Caco-2 (cell line): ENCODE measurements around the gene ZNRF2. TPM values are rescaled to one million over a fixed set of nuclear protein-coding genes. Genes with fewer than 3 reads are reported as not detected.

Experiments used
- BruUV-seq: library from RNA; stranded (reverse); fragments of 400-500 nt; replicated peaks from 2 replicates; lab custom pipeline; 2021; lab: Mats Ljungman, UMichigan
- CTCF ChIA-PET: fragments of 300-600 bp; sonication (Branson Sonifier 250); formaldehyde crosslinking; loops from one replicate; lab custom pipeline; 2022; ENCODE audit warnings: antibody characterized with exemption; lab: Charles Lee
- POLR2A ChIA-PET: fragments of 300-600 bp; sonication (Branson Sonifier 250); formaldehyde crosslinking; loops from one replicate; lab custom pipeline; 2022; ENCODE audit warnings: antibody characterized with exemption; lab: Charles Lee
- DNase-seq, 2 experiments: peaks; one replicate each; pipeline versions ENCODE4 v3.0.0 to v3.0.0-alpha.2; 2020 to 2022
- H3K27me3 ChIP-seq: replicated peaks from 2 replicates; pipeline ENCODE4 v1.6.0; 2011; ENCODE audit warnings: low read length; ENCODE audit not compliant: control insufficient read depth, insufficient read depth
- H3K36me3 ChIP-seq: 2 replicates; pipeline ENCODE4 v1.5.1; 2011; ENCODE audit warnings: low read length; ENCODE audit not compliant: control insufficient read depth, insufficient read depth
- H3K4me1 ChIP-seq: fragments of 250-450 bp; sonication (Bioruptor Pico); 2 replicates; pipeline ENCODE4 v1.5.1; 2020; ENCODE audit warnings: mild to moderate bottlenecking
- H3K4me3 ChIP-seq: 2 replicates; pipeline ENCODE4 v1.5.1; 2011; ENCODE audit warnings: low read depth, mild to moderate bottlenecking, control low read depth, low read length
- H3K9me3 ChIP-seq: fragments of 250-450 bp; sonication (Bioruptor Pico); 2 replicates; pipeline ENCODE4 v1.5.1; 2020; ENCODE audit warnings: mild to moderate bottlenecking, moderate library complexity
- H3K27ac Mint-ChIP-seq: one replicate; pipeline ENCODE4 v1.8.0; 2022; ENCODE audit warnings: mixed read lengths; ENCODE audit not compliant: unreplicated experiment
- H3K27me3 Mint-ChIP-seq: one replicate; pipeline ENCODE4 v1.8.0; 2022; ENCODE audit warnings: mixed read lengths; ENCODE audit not compliant: insufficient read depth, unreplicated experiment
- H3K36me3 Mint-ChIP-seq: one replicate; pipeline ENCODE4 v1.8.0; 2022; ENCODE audit warnings: mild to moderate bottlenecking, mixed read lengths; ENCODE audit not compliant: insufficient read depth, unreplicated experiment
- H3K4me1 Mint-ChIP-seq: one replicate; pipeline ENCODE4 v1.8.0; 2022; ENCODE audit warnings: low read depth, mixed read lengths; ENCODE audit not compliant: unreplicated experiment
- H3K4me3 Mint-ChIP-seq: one replicate; pipeline ENCODE4 v1.8.0; 2022; ENCODE audit warnings: mild to moderate bottlenecking, moderate library complexity, mixed read lengths; ENCODE audit not compliant: unreplicated experiment
- H3K9me3 Mint-ChIP-seq: one replicate; pipeline ENCODE4 v1.8.0; 2022; ENCODE audit warnings: mixed read lengths; ENCODE audit not compliant: unreplicated experiment
- intact Hi-C: fragments of 100-400 bp; cut with micrococcal nuclease; formaldehyde crosslinking; loops from one replicate; pipeline ENCODE4 v1.10.0; 2022; ENCODE audit not compliant: unreplicated experiment
- total RNA-seq: library from RNA; stranded (reverse); gene quantifications from 2 replicates; pipeline ENCODE4 v1.2.3, GENCODE V29; 2022
- TF ChIP-seq, protein P1 (sequence below), 2 experiments: fragments of 200-600 bp in 1 of 2; IDR thresholded peaks; 1 replicate in 1 of 2; 2 replicates in 1 of 2; pipeline versions ENCODE4 v1.5.1 to v1.8.0; 2011 to 2022; ENCODE audit warnings: antibody characterized with exemption in 1 of 2, control low read depth in 1 of 2, inconsistent platforms in 1 of 2, low read depth in 1 of 2, low read length in 1 of 2, mild to moderate bottlenecking in 1 of 2, moderate library complexity in 1 of 2; ENCODE audit not compliant: insufficient read depth in 1 of 2, severe bottlenecking in 1 of 2, unreplicated experiment in 1 of 2

The ZNRF2 gene
- total RNA-seq, 1 experiment from 2014 or later = 9.0 TPM

- ChIA-PET POLR2A (no interaction called here), CTCF (no interaction called here)
- Histone ChIP-seq H3K36me3 (no peaks in the 10 kb centered on the region), H3K27me3 (no peaks in the 10 kb centered on the region), H3K4me1 (no peaks in the 10 kb centered on the region), H3K4me3 (no peak overlapping the region), H3K9me3 (no peaks in the 10 kb centered on the region)
- H3K27me3 Mint-ChIP-seq = no peaks in the 10 kb centered on the region
- TF ChIP-seq, protein P1, sequence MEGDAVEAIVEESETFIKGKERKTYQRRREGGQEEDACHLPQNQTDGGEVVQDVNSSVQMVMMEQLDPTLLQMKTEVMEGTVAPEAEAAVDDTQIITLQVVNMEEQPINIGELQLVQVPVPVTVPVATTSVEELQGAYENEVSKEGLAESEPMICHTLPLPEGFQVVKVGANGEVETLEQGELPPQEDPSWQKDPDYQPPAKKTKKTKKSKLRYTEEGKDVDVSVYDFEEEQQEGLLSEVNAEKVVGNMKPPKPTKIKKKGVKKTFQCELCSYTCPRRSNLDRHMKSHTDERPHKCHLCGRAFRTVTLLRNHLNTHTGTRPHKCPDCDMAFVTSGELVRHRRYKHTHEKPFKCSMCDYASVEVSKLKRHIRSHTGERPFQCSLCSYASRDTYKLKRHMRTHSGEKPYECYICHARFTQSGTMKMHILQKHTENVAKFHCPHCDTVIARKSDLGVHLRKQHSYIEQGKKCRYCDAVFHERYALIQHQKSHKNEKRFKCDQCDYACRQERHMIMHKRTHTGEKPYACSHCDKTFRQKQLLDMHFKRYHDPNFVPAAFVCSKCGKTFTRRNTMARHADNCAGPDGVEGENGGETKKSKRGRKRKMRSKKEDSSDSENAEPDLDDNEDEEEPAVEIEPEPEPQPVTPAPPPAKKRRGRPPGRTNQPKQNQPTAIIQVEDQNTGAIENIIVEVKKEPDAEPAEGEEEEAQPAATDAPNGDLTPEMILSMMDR (IDR thresholded peaks at IDR 0.05; ENCODE audit: insufficient read depth in 1 of 2, low read depth in 1 of 2, low read length in 1 of 2, severe bottlenecking in 1 of 2, unreplicated experiment in 1 of 2) = no peak
- no TSS peak for BruUV-seq
- H3K4me3 Mint-ChIP-seq = no peak overlapping the region
- intact Hi-C loops = no loop called here
- H3K9me3 Mint-ChIP-seq = no peaks in the 10 kb centered on the region
- no peak overlapping the region for H3K27ac Mint-ChIP-seq
- peaks cover 7% of the 10 kb centered on the region for H3K4me1 Mint-ChIP-seq
- no peaks in the 10 kb centered on the region for H3K36me3 Mint-ChIP-seq
- DNase-seq = no peak
Observed at GRCh38 chr7:30312178-30312577, 27.8 kb downstream of the ZNRF2 start.

DNA sequence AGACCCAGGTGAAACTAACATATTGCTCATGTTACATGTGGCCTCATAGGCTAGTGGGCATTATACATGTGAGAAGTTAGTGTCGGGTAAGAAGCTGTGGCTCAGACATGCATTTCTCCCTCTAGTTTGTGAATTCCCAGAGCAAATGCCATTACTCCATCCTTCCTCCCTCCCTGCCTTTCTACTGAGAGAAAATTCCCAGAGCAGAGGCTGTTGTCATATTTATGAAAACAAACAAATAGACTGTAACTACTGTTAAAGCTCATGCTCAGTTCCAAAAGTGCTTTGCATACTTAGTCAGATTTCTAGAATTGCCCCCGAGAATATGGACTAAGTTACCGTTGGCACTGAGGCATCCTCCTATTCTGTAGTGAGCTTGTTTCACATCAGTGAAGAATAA is 29.0 kb downstream of the ZNRF2 start:
- Histone ChIP-seq H3K4me3 (no peak overlapping the region), H3K36me3 (no peaks in the 10 kb centered on the region), H3K27me3 (no peaks in the 10 kb centered on the region), H3K9me3 (no peaks in the 10 kb centered on the region), H3K4me1 (no peaks in the 10 kb centered on the region)
- ChIA-PET CTCF (no interaction called here), POLR2A (no interaction called here)
- intact Hi-C loops = no loop called here
- no peak for DNase-seq
- H3K9me3 Mint-ChIP-seq = no peaks in the 10 kb centered on the region
- H3K4me3 Mint-ChIP-seq = no peak overlapping the region
- TF ChIP-seq, protein P1 (IDR thresholded peaks at IDR 0.05; ENCODE audit: insufficient read depth in 1 of 2, low read depth in 1 of 2, low read length in 1 of 2, severe bottlenecking in 1 of 2, unreplicated experiment in 1 of 2) = no peak
- no peak overlapping the region for H3K27ac Mint-ChIP-seq
- no peaks in the 10 kb centered on the region for H3K36me3 Mint-ChIP-seq
- H3K27me3 Mint-ChIP-seq = no peaks in the 10 kb centered on the region
- peaks cover 7% of the 10 kb centered on the region for H3K4me1 Mint-ChIP-seq
- BruUV-seq = no TSS peak

DNA sequence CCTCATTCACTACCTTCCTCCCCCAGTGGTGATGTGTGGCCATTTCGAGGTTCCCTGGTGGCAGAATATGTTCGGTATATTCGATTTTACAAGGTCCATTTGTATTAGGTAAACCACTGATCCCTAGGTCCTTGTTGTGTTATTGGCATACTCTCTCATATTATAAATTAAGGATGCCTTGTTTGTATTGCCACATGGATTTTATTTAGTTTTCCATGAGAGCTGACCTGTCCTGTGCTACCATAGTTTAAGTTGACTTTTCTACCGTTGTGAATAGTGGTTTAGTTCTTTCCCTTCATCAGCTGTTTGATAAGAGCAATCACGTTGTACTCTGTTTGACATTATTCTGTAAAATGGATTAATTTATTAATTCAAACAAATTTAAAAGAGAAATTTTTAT is 29.4 kb downstream of the ZNRF2 start:
- Histone ChIP-seq H3K9me3 (no peaks in the 10 kb centered on the region), H3K4me3 (no peak overlapping the region), H3K4me1 (no peaks in the 10 kb centered on the region), H3K36me3 (no peaks in the 10 kb centered on the region), H3K27me3 (no peaks in the 10 kb centered on the region)
- CTCF ChIA-PET = no interaction called here
- H3K36me3 Mint-ChIP-seq = no peaks in the 10 kb centered on the region
- intact Hi-C loops = no loop called here
- no peak for DNase-seq
- H3K27ac Mint-ChIP-seq = no peak overlapping the region
- peaks cover 7% of the 10 kb centered on the region for H3K4me1 Mint-ChIP-seq
- POLR2A ChIA-PET = no interaction called here
- no peaks in the 10 kb centered on the region for H3K27me3 Mint-ChIP-seq
- H3K4me3 Mint-ChIP-seq = no peak overlapping the region
- H3K9me3 Mint-ChIP-seq = no peaks in the 10 kb centered on the region
- TF ChIP-seq, protein P1 (IDR thresholded peaks at IDR 0.05; ENCODE audit: insufficient read depth in 1 of 2, low read depth in 1 of 2, low read length in 1 of 2, severe bottlenecking in 1 of 2, unreplicated experiment in 1 of 2) = no peak
- BruUV-seq = no TSS peak
